ENCODE measurements around the gene DSCAM. TPM values are rescaled to one million over a fixed set of nuclear protein-coding genes. Genes with fewer than 3 reads are reported as not detected.

DSCAM gene
- total and polyA plus RNA-seq, 2 donors (not counting 1 experiment from before 2014, with no cell fraction given), result under 0.01 to 0.01 TPM

DNA sequence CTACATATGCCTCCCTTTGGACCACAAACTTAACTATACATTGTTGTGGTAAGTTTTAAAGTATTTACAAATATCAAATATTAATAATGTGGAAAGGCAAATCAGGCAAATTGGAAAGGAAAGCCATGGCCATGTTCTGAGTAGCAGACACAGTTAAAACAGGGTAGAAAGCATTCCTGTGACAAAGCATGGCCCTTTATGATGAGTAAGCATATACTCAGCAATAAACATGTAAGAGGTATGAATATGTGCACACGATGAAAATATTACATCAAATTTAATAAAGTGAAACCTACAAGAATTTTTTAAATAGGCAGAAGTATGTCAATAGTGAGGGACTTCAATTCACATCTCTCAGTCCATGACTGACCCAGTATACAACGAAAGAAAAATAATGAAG is 389.2 kb downstream of the DSCAM start:
- Histone ChIP-seq H4K20me1 (ENCODE audit: control insufficient read depth, extremely low read depth, insufficient read depth, low read length) (no peaks in the 10 kb centered on the region), H3K4me2 (ENCODE audit: extremely low read depth, insufficient read depth, low read length) (no peak overlapping the region), H3K27me3 (ENCODE audit: control insufficient read depth, insufficient read depth, low read length) (no peaks in the 10 kb centered on the region), H3K9me3 (ENCODE audit: control insufficient read depth, insufficient read depth, low read depth, low read length) (no peaks in the 10 kb centered on the region), H3K9ac (ENCODE audit: insufficient read depth, low read length) (no peak overlapping the region), H3K4me3 (replicated peaks in 1 of 4; ENCODE audit: control extremely low read depth in 1 of 4, insufficient read depth in 1 of 4, low read depth in 3 of 4, low read length in 4 of 4) (no peak overlapping the region), H3K79me2 (ENCODE audit: control insufficient read depth, insufficient read depth, low read length) (no peaks in the 10 kb centered on the region), H3K36me3 (ENCODE audit: control insufficient read depth, insufficient read depth, low read length) (no peaks in the 10 kb centered on the region), H3K4me1 (ENCODE audit: control insufficient read depth, extremely low read depth, insufficient read depth, low read length) (no peaks in the 10 kb centered on the region), H2AFZ (ENCODE audit: low read length) (no peak overlapping the region), H3K27ac (ENCODE audit: insufficient read depth, low read length) (no peak overlapping the region)
- DNase-seq (ENCODE audit: low read depth in 2 of 2), result no peak
- TF ChIP-seq EZH2 (IDR thresholded peaks at IDR 0.05; ENCODE audit: low read length, missing control alignments), result no peak
- TF ChIP-seq, protein P1, sequence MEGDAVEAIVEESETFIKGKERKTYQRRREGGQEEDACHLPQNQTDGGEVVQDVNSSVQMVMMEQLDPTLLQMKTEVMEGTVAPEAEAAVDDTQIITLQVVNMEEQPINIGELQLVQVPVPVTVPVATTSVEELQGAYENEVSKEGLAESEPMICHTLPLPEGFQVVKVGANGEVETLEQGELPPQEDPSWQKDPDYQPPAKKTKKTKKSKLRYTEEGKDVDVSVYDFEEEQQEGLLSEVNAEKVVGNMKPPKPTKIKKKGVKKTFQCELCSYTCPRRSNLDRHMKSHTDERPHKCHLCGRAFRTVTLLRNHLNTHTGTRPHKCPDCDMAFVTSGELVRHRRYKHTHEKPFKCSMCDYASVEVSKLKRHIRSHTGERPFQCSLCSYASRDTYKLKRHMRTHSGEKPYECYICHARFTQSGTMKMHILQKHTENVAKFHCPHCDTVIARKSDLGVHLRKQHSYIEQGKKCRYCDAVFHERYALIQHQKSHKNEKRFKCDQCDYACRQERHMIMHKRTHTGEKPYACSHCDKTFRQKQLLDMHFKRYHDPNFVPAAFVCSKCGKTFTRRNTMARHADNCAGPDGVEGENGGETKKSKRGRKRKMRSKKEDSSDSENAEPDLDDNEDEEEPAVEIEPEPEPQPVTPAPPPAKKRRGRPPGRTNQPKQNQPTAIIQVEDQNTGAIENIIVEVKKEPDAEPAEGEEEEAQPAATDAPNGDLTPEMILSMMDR (conservative IDR thresholded peaks at IDR 0.05 in 1 of 2, IDR thresholded peaks at IDR 0.05 in 1 of 2; ENCODE audit: low read depth in 1 of 2, low read length in 2 of 2), result no peak

DNA sequence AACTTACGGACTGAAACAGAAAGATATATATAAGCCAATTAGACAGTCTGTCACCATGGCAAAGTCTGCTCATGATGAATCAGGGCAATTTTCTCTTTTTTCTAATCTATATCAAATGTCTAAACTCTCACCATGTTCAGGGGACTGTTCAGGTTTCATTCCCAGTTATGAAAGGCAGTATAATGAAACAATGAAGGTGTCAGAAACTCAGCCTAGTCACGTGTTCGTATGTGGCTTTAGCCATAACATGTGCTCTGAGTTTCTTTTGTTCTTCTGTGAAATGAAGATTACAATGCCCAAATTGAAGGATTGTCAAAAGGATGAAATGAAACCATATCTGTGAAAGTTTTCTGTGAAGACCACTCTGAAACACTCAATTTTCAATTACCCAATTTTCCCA is 392.9 kb downstream of the DSCAM start:
- Histone ChIP-seq H3K4me1 (ENCODE audit: control insufficient read depth, extremely low read depth, insufficient read depth, low read length) (no peaks in the 10 kb centered on the region), H4K20me1 (ENCODE audit: control insufficient read depth, extremely low read depth, insufficient read depth, low read length) (no peaks in the 10 kb centered on the region), H3K36me3 (ENCODE audit: control insufficient read depth, insufficient read depth, low read length) (no peaks in the 10 kb centered on the region), H2AFZ (ENCODE audit: low read length) (no peak overlapping the region), H3K9ac (ENCODE audit: insufficient read depth, low read length) (no peak overlapping the region), H3K27ac (ENCODE audit: insufficient read depth, low read length) (no peak overlapping the region), H3K4me3 (replicated peaks in 1 of 4; ENCODE audit: control extremely low read depth in 1 of 4, insufficient read depth in 1 of 4, low read depth in 3 of 4, low read length in 4 of 4) (no peak overlapping the region), H3K79me2 (ENCODE audit: control insufficient read depth, insufficient read depth, low read length) (no peaks in the 10 kb centered on the region), H3K9me3 (ENCODE audit: control insufficient read depth, insufficient read depth, low read depth, low read length) (no peaks in the 10 kb centered on the region), H3K27me3 (ENCODE audit: control insufficient read depth, insufficient read depth, low read length) (no peaks in the 10 kb centered on the region), H3K4me2 (ENCODE audit: extremely low read depth, insufficient read depth, low read length) (no peak overlapping the region)
- DNase-seq (ENCODE audit: low read depth in 2 of 2), result no peak
- TF ChIP-seq, protein P1 (conservative IDR thresholded peaks at IDR 0.05 in 1 of 2, IDR thresholded peaks at IDR 0.05 in 1 of 2; ENCODE audit: low read depth in 1 of 2, low read length in 2 of 2), result no peak
- TF ChIP-seq EZH2 (IDR thresholded peaks at IDR 0.05; ENCODE audit: low read length, missing control alignments), result no peak

DNA sequence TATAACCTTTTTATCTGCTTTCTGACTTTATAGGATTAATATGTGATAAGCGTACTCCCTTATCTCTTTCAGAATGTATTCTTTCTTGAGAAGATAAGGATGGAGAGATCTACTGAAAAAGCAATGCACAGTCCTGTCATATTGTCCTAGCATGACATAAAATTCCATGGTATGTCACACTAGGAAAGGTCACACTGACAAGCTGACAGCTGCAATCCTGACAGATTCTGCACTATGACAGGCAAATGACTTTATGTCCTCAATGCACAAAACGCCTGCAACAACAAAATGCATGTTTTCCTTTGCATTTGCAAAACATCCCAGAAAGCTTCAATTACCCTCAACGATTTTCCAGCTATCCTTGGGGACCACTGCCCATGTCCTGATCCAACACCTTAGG is 393.8 kb downstream of the DSCAM start:
- no peaks in the 10 kb centered on the region for H3K9me3 ChIP-seq (ENCODE audit: control insufficient read depth, insufficient read depth, low read depth, low read length)
- no peak overlapping the region for H3K4me2 ChIP-seq (ENCODE audit: extremely low read depth, insufficient read depth, low read length)
- TF ChIP-seq, protein P1 (conservative IDR thresholded peaks at IDR 0.05 in 1 of 2, IDR thresholded peaks at IDR 0.05 in 1 of 2; ENCODE audit: low read depth in 1 of 2, low read length in 2 of 2), result no peak
- no peak for TF ChIP-seq EZH2 (IDR thresholded peaks at IDR 0.05; ENCODE audit: low read length, missing control alignments)
- no peak overlapping the region for H3K4me3 ChIP-seq (replicated peaks in 1 of 4; ENCODE audit: control extremely low read depth in 1 of 4, insufficient read depth in 1 of 4, low read depth in 3 of 4, low read length in 4 of 4)
- no peak overlapping the region for H2AFZ ChIP-seq (ENCODE audit: low read length)
- H4K20me1 ChIP-seq (ENCODE audit: control insufficient read depth, extremely low read depth, insufficient read depth, low read length), result no peaks in the 10 kb centered on the region
- no peak overlapping the region for H3K27ac ChIP-seq (ENCODE audit: insufficient read depth, low read length)
- H3K4me1 ChIP-seq (ENCODE audit: control insufficient read depth, extremely low read depth, insufficient read depth, low read length), result no peaks in the 10 kb centered on the region
- H3K79me2 ChIP-seq (ENCODE audit: control insufficient read depth, insufficient read depth, low read length), result no peaks in the 10 kb centered on the region
- no peaks in the 10 kb centered on the region for H3K27me3 ChIP-seq (ENCODE audit: control insufficient read depth, insufficient read depth, low read length)
- DNase-seq (ENCODE audit: low read depth in 2 of 2), result no peak
- H3K36me3 ChIP-seq (ENCODE audit: control insufficient read depth, insufficient read depth, low read length), result no peaks in the 10 kb centered on the region
- H3K9ac ChIP-seq (ENCODE audit: insufficient read depth, low read length), result no peak overlapping the region
